HG03280 (cell line): ENCODE results near the gene ZNF443.
"Not testable (repeated sequence)": the region's sequence is repeated elsewhere in the genome, so short reads cannot be mapped to it uniquely, and the experiment has no call there.

Experiments used
- ATAC-seq: cut with Tn5 transposase; IDR thresholded peaks from one replicate; pipeline ENCODE4 v1.9.1; 2021; ENCODE audit warnings: mild to moderate bottlenecking, moderate library complexity; ENCODE audit not compliant: unreplicated experiment

Gene ZNF443

DNA sequence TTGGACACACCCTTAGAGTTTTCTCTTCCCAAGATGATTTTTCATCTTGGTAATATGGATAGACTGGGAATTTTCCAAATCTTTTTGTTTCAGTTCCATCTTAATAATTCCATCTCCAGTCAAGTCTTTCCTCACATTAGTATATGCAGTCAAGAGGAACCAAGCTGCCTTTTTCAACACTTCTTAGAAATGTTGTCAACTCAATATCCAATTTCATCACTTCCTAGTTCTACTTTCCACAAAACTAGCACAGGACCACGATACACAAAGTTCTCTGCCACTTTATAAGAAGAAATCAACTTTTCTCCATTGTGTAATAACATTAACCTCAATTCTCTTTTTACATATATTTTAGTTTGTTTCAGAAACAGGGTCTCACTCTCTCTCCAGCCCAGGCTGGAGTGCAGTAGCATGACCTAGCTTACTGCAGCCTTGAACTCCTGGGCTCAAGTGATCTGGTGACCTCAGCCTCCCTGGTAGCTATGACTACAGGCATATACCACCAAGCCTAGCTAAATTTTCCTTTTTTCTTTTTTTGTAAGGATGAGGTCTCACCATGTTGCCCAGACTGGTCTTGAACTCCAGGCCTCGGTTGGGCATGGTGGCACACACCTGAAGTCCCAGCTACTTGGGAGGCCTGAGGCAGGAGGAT lies 15.5 kb downstream of the ZNF443 start:
- no peak for ATAC-seq

DNA sequence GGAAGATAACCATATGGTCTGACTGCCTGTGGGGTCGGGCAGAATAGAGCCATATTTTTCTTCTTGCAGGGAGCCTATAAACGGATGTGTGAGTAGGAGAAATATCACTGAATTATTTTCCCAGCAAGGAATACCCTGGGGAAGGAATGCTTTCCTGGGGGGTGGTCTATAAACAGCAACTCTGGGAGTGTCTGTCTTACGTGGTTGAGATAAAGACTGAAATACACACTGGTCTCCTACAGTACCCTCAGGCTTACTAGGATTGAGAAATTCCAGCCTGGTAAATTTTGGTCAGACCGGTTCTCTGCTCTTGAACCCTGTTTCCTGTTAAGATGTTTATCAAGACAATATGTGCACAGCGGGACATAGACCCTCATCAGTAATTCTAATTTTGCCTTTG lies 23.5 kb downstream of the ZNF443 start:
- not testable (repeated sequence) for ATAC-seq

DNA sequence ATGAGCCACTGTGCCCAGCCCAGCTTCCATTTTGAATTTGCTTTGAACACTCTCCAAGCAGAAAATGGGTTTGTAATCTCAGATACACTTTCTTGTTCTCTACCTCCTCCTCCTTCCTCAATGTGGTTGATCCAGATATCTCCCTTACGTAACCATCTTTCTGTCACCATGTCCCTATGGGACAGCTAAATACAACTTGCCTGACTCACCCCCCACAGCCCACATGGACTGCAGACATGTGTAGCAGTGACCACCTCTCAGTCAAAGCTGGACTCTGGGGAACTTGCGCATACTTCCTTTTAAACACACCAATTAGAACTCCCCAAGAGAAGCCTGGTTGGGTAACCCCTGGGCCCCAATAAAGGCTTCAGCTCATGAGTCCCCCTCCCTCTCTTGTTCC lies 28.9 kb downstream of the ZNF443 start:
- no peak for ATAC-seq

DNA sequence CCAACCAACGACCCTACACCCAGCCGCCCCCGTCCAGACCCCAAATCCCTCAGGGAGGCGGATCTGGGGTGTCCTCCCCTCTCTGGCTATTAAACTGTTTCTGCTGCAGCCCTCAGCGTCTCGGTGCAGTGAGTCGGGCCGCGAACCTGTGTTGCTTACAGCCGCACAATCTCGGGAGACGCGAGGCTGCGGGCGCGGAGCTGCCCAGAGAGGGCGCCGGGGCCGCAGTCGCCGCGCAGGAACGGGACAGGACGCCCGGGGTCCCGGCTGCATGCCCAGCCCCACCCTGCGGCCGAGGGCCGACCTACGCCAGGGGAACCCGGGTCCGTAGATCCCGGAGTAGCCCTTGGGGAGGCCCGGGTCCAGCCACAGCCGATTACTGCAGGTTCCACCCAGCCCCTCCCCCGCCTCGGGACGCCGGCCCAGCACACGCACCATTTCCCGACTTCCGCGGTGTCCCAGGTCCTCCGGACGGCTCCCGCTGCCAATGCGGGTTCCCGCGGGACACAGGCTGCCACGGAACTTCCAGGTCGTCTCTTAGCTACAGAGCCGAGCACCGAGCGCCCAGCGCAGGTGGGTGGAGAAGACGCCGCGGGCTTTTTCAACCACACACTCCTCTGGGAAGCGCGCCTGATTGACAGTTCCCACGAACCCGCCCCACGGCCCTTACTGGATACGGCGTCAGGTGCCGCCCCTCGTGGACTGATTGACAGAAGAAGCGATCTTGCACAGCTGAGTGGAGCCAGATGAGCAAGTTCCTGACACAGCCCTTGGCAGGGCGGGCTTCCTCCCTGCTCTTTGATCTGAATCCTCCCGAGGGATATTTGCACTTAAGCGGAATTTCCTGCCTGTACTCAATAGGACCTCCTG lies 40.0 kb downstream of the ZNF443 start, which contains the start of gene ZNF799:
TSS of gene ZNF799 (minus strand) at position 639 of the 870 bp plus-strand sequence. CDS start at position 438, 201 bp downstream.
- peak; percentile 88 for ATAC-seq

DNA sequence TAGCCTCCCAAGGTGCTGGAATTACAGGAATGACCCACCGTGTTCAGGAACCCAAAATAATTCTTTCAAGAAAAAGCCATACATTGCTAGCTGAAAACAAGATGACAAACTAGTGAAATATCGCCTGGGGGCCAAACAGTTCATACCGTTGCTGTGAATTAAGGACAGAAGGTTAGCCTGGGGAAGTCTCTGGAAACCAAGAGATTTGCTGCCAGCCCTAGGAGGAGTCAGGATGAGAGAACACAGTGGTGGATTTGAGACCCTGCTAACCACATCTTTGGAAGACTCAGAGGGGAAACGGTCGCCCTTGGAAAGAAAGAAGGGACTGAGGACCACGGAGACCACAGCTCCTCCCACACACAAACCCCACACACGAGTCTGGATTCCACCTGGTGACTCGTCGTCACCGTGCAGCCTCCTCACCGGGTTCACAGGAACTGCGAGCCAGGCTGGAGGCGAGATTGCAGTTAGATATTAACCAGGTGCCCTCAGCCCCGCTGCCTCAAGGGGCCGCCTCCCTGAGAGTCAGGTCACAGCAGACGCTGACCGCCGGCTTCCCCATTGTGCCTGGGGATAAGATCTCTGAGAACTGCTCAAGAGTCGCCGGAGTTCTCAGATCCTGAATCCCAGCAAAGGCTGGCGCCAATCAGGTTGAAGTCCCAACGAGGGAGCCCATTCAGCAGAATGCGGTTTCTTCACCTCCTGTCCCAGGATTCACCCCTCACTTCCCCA lies 40.8 kb downstream of the ZNF443 start:
- ATAC-seq, result peak; percentile 26

DNA sequence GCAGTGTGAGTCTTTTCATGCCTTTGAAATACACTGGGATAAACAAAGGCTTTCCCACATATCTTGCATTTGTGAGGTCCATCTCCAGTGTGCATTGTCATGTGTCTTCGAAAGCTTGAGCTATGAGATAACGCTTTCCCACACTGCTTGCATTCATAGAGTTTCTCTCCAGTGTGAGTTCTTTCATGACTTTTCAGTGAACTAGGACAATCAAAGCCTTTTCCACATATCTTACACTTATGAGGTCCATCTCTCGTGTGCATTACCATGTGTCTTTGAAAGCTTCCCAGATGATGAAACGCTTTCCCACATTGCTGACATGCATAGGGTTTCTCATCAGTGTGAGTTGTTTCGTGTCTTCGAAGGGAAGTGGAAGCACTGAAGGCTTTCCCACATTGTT lies 49.7 kb downstream of the ZNF443 start:
- ATAC-seq, result not testable (repeated sequence)

DNA sequence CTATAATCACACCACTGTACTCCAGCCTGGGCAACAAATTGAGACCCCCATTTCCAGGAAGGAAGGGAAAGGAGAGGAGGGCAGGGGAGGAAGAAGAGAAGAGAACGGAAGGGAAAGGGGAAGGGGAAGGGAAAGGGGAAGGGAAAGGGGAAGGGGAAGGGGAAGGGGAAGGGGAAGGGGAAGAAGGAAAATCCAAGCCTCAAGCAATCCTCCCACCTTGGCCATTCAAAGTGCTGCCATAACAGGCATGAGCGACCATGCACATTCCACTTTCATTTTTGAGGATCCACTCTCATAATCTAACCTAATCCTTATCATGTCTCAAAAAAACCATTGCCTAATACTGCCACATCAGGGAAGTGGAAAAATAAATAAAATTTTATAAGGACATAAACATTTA lies 54.5 kb downstream of the ZNF443 start:
- not testable (repeated sequence) for ATAC-seq

DNA sequence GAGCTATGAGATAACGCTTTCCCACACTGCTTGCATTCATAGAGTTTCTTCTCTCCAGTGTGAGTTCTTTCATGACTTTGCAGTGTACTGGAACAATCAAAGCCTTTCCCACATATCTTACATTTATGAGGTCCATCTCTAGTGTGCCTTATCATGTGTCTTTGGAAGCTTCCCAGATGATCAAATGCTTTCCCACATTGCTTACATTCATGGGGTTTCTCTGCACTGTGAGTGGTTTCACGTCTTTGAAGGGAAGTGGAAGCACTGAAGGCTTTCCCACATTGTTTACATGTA lies 60.4 kb downstream of the ZNF443 start:
- no peak for ATAC-seq

DNA sequence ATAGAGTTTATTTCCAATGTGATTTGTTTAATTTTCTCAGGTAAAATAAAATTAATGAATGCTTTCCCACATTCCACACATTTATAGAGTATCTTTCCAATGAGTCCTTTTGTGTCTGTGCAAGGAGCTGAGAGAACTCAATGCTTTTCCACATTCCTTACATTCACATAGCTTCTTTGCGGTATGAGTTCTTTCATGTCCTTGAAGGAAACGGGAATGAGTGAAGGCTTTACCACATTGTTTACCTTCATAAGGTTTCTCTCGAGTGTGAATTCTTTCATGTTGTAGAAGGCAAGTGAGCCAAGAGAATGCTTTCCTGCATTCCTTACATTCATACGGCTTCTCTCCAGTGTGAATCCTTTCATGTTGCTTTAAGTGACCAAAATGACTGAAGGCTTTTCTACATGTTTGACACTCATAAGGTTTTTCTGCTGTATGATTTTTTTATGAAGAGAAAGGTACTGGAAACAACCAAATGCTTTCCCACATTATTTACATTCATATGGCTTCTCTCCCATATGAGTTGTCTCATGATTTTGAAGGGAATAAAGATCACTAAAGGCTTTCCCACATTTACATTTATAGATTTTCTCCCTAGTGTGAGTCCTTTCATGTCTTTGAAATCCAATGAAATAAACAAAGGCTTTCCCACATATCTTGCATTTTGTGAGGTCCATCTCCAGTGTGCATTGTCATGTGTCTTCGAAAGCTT lies 60.9 kb downstream of the ZNF443 start:
- no peak for ATAC-seq
